ENCODE data around the gene C7orf25.
"Not testable (repeated sequence)": the region's sequence is repeated elsewhere in the genome, so short reads cannot be mapped to it uniquely, and the experiment has no call there.

Gene C7orf25

DNA sequence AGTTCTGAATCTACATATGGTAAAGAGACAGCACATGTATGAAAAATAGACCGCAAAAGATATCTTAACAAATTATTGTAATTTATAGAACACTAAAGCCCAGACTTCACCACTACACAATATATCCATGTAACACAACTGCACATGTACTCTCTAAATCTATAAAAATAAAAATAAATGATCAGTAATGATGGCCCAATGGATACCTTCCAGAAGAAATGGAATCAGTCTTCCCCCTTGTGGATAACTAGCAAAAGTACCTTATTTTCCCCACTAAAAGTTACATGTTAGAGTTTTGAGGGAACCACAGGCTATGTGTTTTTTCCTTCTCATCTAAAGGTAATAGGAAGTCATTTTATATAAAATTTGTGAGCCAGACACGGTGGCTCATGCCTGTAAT lies 25.7 kb downstream of the C7orf25 start:
- Histone ChIP-seq H3K36me3 (replicated peaks; ENCODE audit: low read depth, low read length) (no peaks in the 10 kb centered on the region), H3K79me2 (ENCODE audit: low read length) (no peaks in the 10 kb centered on the region), H3K4me3 (ENCODE audit: low read length) (no peak overlapping the region), H3K27ac (ENCODE audit: low read length) (no peak overlapping the region), H3K4me1 (ENCODE audit: low read length) (peaks cover 5% of the 10 kb centered on the region; the same call in 1 of the 2 replicates), H4K20me1 (ENCODE audit: insufficient read depth, low read length) (no peaks in the 10 kb centered on the region), H2AFZ (ENCODE audit: low read depth, low read length) (no peak overlapping the region), H3K9me3 (ENCODE audit: insufficient read depth, low read length) (no peaks in the 10 kb centered on the region), H3K27me3 (ENCODE audit: low read depth, low read length) (no peaks in the 10 kb centered on the region), H3K4me2 (ENCODE audit: low read length) (no peak overlapping the region), H3K9ac (ENCODE audit: low read length) (no peak overlapping the region)
- TF ChIP-seq, protein P1, sequence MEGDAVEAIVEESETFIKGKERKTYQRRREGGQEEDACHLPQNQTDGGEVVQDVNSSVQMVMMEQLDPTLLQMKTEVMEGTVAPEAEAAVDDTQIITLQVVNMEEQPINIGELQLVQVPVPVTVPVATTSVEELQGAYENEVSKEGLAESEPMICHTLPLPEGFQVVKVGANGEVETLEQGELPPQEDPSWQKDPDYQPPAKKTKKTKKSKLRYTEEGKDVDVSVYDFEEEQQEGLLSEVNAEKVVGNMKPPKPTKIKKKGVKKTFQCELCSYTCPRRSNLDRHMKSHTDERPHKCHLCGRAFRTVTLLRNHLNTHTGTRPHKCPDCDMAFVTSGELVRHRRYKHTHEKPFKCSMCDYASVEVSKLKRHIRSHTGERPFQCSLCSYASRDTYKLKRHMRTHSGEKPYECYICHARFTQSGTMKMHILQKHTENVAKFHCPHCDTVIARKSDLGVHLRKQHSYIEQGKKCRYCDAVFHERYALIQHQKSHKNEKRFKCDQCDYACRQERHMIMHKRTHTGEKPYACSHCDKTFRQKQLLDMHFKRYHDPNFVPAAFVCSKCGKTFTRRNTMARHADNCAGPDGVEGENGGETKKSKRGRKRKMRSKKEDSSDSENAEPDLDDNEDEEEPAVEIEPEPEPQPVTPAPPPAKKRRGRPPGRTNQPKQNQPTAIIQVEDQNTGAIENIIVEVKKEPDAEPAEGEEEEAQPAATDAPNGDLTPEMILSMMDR (IDR thresholded peaks at IDR 0.05; ENCODE audit: low read depth, low read length), result peak; percentile 35
- no peak for TF ChIP-seq EZH2phosphoT487 (IDR thresholded peaks at IDR 0.05; ENCODE audit: low read depth)

DNA sequence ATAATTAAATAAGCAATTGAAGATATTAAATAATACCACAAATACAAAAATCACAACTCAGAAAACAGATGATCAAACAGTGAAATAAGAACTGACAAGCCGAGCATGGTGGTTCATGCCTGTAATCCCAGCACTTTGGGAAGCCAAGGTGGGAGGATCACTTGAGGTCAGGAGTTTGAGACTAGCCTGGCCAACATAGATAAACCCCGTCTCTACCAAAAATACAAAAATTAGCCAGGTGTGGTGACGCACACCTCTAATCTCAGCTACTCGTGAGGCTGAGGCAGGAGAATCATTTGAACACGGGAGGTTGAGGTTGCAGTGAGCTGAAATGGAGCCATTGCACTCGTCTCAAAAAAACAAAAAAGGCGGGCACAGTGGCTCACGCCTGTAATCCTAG lies 26.7 kb downstream of the C7orf25 start:
- H3K4me3 ChIP-seq (ENCODE audit: low read length); H3K9ac ChIP-seq (ENCODE audit: low read length); H3K79me2 ChIP-seq (ENCODE audit: low read length); H3K27ac ChIP-seq (ENCODE audit: low read length); H4K20me1 ChIP-seq (ENCODE audit: insufficient read depth, low read length); H3K4me1 ChIP-seq (ENCODE audit: low read length); H3K9me3 ChIP-seq (ENCODE audit: insufficient read depth, low read length); H3K36me3 ChIP-seq (replicated peaks; ENCODE audit: low read depth, low read length); H2AFZ ChIP-seq (ENCODE audit: low read depth, low read length); H3K27me3 ChIP-seq (ENCODE audit: low read depth, low read length); H3K4me2 ChIP-seq (ENCODE audit: low read length): not testable (repeated sequence)

DNA sequence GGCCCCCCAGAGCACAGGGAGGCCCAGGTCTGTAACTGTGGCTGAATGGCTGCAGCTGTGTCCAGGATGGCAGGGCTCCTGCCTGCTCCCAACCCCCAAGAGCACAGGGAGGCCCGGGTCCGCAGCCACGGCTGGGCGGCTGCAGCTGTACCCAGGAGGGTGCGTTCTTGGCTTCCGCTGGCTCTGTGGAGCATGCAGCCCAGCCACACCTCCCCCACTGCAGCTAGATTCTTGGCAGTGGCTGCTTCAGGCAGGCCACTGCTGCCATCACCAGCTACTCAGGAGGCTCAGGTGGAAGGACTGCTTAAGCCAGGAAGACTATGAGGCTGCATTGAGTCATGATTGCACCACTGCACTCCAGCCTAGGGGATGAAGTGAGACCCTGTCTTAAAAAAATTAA lies 27.9 kb downstream of the C7orf25 start:
- H3K27me3 ChIP-seq (ENCODE audit: low read depth, low read length), result no peaks in the 10 kb centered on the region
- no peak overlapping the region for H3K9ac ChIP-seq (ENCODE audit: low read length)
- H3K4me3 ChIP-seq (ENCODE audit: low read length), result no peak overlapping the region
- H2AFZ ChIP-seq (ENCODE audit: low read depth, low read length), result no peak overlapping the region
- no peak overlapping the region for H3K4me2 ChIP-seq (ENCODE audit: low read length)
- H3K4me1 ChIP-seq (ENCODE audit: low read length), result peaks cover 2% of the 10 kb centered on the region; the same call in 1 of the 2 replicates
- no peak for TF ChIP-seq EZH2phosphoT487 (IDR thresholded peaks at IDR 0.05; ENCODE audit: low read depth)
- TF ChIP-seq, protein P1 (IDR thresholded peaks at IDR 0.05; ENCODE audit: low read depth, low read length), result no peak
- H3K9me3 ChIP-seq (ENCODE audit: insufficient read depth, low read length), result no peaks in the 10 kb centered on the region
- no peaks in the 10 kb centered on the region for H3K79me2 ChIP-seq (ENCODE audit: low read length)
- no peak overlapping the region for H3K27ac ChIP-seq (ENCODE audit: low read length)
- no peaks in the 10 kb centered on the region for H3K36me3 ChIP-seq (replicated peaks; ENCODE audit: low read depth, low read length)
- H4K20me1 ChIP-seq (ENCODE audit: insufficient read depth, low read length), result no peaks in the 10 kb centered on the region

DNA sequence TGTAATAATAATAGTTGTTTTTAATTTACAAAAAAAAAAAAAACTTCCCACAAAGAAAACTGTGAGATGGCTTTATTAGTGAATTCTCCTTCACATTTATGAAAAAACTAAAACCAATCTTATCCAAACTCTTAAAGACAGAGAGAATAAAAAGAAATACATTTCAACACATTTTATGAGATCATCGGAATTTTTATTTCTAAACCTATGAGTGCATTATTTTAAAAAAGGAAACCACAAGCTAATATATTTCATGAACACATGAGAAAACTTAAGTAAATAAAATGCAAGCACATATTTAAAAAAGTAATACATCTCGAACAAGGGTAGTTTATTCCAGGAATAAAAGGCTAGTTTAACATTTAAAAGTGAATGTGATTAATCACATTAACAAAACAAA lies 31.5 kb downstream of the C7orf25 start:
- Histone ChIP-seq H3K9me3 (ENCODE audit: insufficient read depth, low read length) (no peaks in the 10 kb centered on the region), H3K79me2 (ENCODE audit: low read length) (no peaks in the 10 kb centered on the region), H4K20me1 (ENCODE audit: insufficient read depth, low read length) (no peaks in the 10 kb centered on the region), H2AFZ (ENCODE audit: low read depth, low read length) (no peak overlapping the region), H3K27me3 (ENCODE audit: low read depth, low read length) (no peaks in the 10 kb centered on the region), H3K27ac (ENCODE audit: low read length) (no peak overlapping the region), H3K4me3 (ENCODE audit: low read length) (no peak overlapping the region), H3K9ac (ENCODE audit: low read length) (no peak overlapping the region), H3K4me2 (ENCODE audit: low read length) (no peak overlapping the region), H3K4me1 (ENCODE audit: low read length) (no peaks in the 10 kb centered on the region), H3K36me3 (replicated peaks; ENCODE audit: low read depth, low read length) (no peaks in the 10 kb centered on the region)
- no peak for TF ChIP-seq EZH2phosphoT487 (IDR thresholded peaks at IDR 0.05; ENCODE audit: low read depth)
- TF ChIP-seq, protein P1 (IDR thresholded peaks at IDR 0.05; ENCODE audit: low read depth, low read length), result no peak

DNA sequence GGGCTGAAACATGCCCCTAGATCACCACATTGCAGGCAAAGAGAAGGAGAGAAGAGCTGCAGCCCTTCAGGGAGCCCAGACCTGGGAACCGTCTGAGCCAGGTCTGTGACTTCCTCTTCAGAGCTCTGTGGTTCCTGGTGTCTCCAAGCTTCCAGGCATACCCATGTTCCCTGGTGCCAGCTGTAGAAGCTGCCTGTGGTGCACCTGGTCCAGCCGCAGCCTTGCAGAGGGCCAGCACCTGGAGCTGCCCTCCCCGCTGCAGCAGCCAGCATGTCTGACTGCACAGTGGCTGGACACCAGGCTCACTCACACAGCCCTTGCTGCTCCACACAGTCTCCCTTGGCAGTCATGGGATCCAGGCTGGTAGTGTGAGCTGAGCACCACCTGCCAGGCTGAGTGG lies 33.6 kb downstream of the C7orf25 start:
- Histone ChIP-seq H3K9me3 (ENCODE audit: insufficient read depth, low read length) (no peaks in the 10 kb centered on the region), H3K27ac (ENCODE audit: low read length) (no peak overlapping the region), H3K4me1 (ENCODE audit: low read length) (no peaks in the 10 kb centered on the region), H3K4me2 (ENCODE audit: low read length) (no peak overlapping the region), H4K20me1 (ENCODE audit: insufficient read depth, low read length) (no peaks in the 10 kb centered on the region), H3K27me3 (ENCODE audit: low read depth, low read length) (no peaks in the 10 kb centered on the region), H3K79me2 (ENCODE audit: low read length) (no peaks in the 10 kb centered on the region), H2AFZ (ENCODE audit: low read depth, low read length) (no peak overlapping the region), H3K4me3 (ENCODE audit: low read length) (no peak overlapping the region), H3K9ac (ENCODE audit: low read length) (no peak overlapping the region), H3K36me3 (replicated peaks; ENCODE audit: low read depth, low read length) (no peaks in the 10 kb centered on the region)
- TF ChIP-seq, protein P1 (IDR thresholded peaks at IDR 0.05; ENCODE audit: low read depth, low read length), result no peak
- TF ChIP-seq EZH2phosphoT487 (IDR thresholded peaks at IDR 0.05; ENCODE audit: low read depth), result no peak

All from OCI-LY3 (cell line).